ENCODE data around the gene ATE1.

DNA sequence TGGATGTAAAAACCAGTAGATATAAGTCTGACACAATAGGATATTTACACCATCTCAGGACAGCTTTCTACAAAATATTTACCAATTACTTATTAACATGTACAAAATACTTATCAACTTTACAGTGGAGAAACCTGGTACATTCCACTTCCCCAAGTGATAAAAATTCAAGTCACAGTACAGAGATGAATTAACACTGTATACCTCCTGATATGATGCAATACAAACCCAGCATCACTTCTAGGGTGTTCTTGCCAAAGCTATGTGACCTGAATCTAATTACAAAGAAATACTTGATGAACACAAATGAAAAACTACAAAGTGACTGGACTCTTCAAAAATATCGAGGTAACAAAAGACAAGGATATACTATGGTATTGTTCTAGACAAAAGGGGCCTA lies 173.2 kb downstream of the ATE1 start:
- TF ChIP-seq, protein P1, sequence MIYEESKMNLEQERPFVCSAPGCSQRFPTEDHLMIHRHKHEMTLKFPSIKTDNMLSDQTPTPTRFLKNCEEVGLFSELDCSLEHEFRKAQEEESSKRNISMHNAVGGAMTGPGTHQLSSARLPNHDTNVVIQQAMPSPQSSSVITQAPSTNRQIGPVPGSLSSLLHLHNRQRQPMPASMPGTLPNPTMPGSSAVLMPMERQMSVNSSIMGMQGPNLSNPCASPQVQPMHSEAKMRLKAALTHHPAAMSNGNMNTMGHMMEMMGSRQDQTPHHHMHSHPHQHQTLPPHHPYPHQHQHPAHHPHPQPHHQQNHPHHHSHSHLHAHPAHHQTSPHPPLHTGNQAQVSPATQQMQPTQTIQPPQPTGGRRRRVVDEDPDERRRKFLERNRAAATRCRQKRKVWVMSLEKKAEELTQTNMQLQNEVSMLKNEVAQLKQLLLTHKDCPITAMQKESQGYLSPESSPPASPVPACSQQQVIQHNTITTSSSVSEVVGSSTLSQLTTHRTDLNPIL (CRISPR knock-in tag; IDR thresholded peaks at IDR 0.05; ENCODE audit: low read depth), result no peak
- TF ChIP-seq, protein P2, sequence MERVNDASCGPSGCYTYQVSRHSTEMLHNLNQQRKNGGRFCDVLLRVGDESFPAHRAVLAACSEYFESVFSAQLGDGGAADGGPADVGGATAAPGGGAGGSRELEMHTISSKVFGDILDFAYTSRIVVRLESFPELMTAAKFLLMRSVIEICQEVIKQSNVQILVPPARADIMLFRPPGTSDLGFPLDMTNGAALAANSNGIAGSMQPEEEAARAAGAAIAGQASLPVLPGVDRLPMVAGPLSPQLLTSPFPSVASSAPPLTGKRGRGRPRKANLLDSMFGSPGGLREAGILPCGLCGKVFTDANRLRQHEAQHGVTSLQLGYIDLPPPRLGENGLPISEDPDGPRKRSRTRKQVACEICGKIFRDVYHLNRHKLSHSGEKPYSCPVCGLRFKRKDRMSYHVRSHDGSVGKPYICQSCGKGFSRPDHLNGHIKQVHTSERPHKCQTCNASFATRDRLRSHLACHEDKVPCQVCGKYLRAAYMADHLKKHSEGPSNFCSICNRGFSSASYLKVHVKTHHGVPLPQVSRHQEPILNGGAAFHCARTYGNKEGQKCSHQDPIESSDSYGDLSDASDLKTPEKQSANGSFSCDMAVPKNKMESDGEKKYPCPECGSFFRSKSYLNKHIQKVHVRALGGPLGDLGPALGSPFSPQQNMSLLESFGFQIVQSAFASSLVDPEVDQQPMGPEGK (CRISPR knock-in tag; IDR thresholded peaks at IDR 0.05; ENCODE audit: borderline replicate concordance), result no peak
- TF ChIP-seq ARNTL (CRISPR knock-in tag; IDR thresholded peaks at IDR 0.05; ENCODE audit: borderline replicate concordance, low read depth) (no peak), CSDC2 (CRISPR knock-in tag; IDR thresholded peaks at IDR 0.05) (no peak), SNAI2 (CRISPR knock-in tag; IDR thresholded peaks at IDR 0.05) (no peak), BACH2 (CRISPR knock-in tag; IDR thresholded peaks at IDR 0.05; ENCODE audit: borderline replicate concordance) (no peak), RARB (CRISPR knock-in tag; IDR thresholded peaks at IDR 0.05) (no peak), ZFP3 (CRISPR knock-in tag; IDR thresholded peaks at IDR 0.05) (no peak), OSR1 (CRISPR knock-in tag; IDR thresholded peaks at IDR 0.05) (no peak)
- TF ChIP-seq, protein P3, sequence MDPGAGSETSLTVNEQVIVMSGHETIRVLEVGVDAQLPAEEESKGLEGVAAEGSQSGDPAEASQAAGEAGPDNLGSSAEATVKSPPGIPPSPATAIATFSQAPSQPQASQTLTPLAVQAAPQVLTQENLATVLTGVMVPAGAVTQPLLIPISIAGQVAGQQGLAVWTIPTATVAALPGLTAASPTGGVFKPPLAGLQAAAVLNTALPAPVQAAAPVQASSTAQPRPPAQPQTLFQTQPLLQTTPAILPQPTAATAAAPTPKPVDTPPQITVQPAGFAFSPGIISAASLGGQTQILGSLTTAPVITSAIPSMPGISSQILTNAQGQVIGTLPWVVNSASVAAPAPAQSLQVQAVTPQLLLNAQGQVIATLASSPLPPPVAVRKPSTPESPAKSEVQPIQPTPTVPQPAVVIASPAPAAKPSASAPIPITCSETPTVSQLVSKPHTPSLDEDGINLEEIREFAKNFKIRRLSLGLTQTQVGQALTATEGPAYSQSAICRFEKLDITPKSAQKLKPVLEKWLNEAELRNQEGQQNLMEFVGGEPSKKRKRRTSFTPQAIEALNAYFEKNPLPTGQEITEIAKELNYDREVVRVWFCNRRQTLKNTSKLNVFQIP (CRISPR knock-in tag; IDR thresholded peaks at IDR 0.05; ENCODE audit: borderline replicate concordance, low read depth), result no peak

Measured in SK-N-SH treated with all-trans-retinoic acid at 6 μM for 48 hours (cell line).